ENCODE measurements around the gene NMNAT2.

GRCh38 chr1:183200451-183200850 is 217.7 kb downstream of the NMNAT2 start:
- TF ChIP-seq CTCF (IDR thresholded peaks at IDR 0.05 in 2 of 3, conservative IDR thresholded peaks at IDR 0.05 in 1 of 3; ENCODE audit: borderline replicate concordance in 1 of 3, insufficient read depth in 1 of 3, low read depth in 2 of 3, low read length in 2 of 3) (no peak), REST (IDR thresholded peaks at IDR 0.05; ENCODE audit: low read depth) (no peak), POLR2A (IDR thresholded peaks at IDR 0.05; ENCODE audit: borderline replicate concordance, extremely low read depth, insufficient read depth, insufficient read length) (no peak), CEBPB (IDR thresholded peaks at IDR 0.05; ENCODE audit: low read depth) (no peak), TCF7L2 (IDR thresholded peaks at IDR 0.05; ENCODE audit: borderline replicate concordance, extremely low read depth, insufficient read depth, insufficient read length) (no peak), POLR2AphosphoS5 (IDR thresholded peaks at IDR 0.05; ENCODE audit: low read depth, low read length) (no peak), EZH2 (IDR thresholded peaks at IDR 0.05) (no peak), ZNF274 (IDR thresholded peaks at IDR 0.05; ENCODE audit: low read depth, low read length) (no peak), ZBTB33 (IDR thresholded peaks at IDR 0.05; ENCODE audit: extremely low read depth, insufficient replicate concordance, low read length) (no peak), YY1 (IDR thresholded peaks at IDR 0.05; ENCODE audit: extremely low read depth, insufficient replicate concordance, low read depth, low read length) (no peak), EZH2phosphoT487 (IDR thresholded peaks at IDR 0.05; ENCODE audit: borderline replicate concordance) (no peak)

All from HCT116 (cell line).